Measurements from ENCODE around the gene PTPRQ.

PTPRQ gene

GRCh38 chr12:80714846-80715245 lies 270.8 kb downstream of the PTPRQ start:
- no peak for ATAC-seq
- TF ChIP-seq ISL1 (CRISPR knock-in tag; IDR thresholded peaks at IDR 0.05) (no peak), OSR1 (CRISPR knock-in tag; IDR thresholded peaks at IDR 0.05) (no peak), TCF4 (CRISPR knock-in tag; IDR thresholded peaks at IDR 0.05; ENCODE audit: borderline replicate concordance) (no peak), TOX (CRISPR knock-in tag; IDR thresholded peaks at IDR 0.05; ENCODE audit: borderline replicate concordance) (no peak), TSHZ2 (CRISPR knock-in tag; IDR thresholded peaks at IDR 0.05) (no peak), SNAI2 (CRISPR knock-in tag; IDR thresholded peaks at IDR 0.05) (no peak), CSDC2 (CRISPR knock-in tag; IDR thresholded peaks at IDR 0.05) (no peak), CSRNP3 (CRISPR knock-in tag; IDR thresholded peaks at IDR 0.05) (no peak), CREB5 (CRISPR knock-in tag; IDR thresholded peaks at IDR 0.05; ENCODE audit: low read depth) (no peak), ZFP3 (CRISPR knock-in tag; IDR thresholded peaks at IDR 0.05) (no peak), PPARA (CRISPR knock-in tag; IDR thresholded peaks at IDR 0.05; ENCODE audit: borderline replicate concordance) (no peak), ZNF8 (CRISPR knock-in tag; IDR thresholded peaks at IDR 0.05) (no peak), RARB (CRISPR knock-in tag; IDR thresholded peaks at IDR 0.05) (no peak)

GRCh38 chr12:80715713-80716249 lies 271.7 kb downstream of the PTPRQ start:
- no peak for ATAC-seq
- TF ChIP-seq ESRRG (CRISPR knock-in tag; IDR thresholded peaks at IDR 0.05) (no peak), OSR1 (CRISPR knock-in tag; IDR thresholded peaks at IDR 0.05) (no peak), GLIS3 (CRISPR knock-in tag; IDR thresholded peaks at IDR 0.05) (no peak), PPARA (CRISPR knock-in tag; IDR thresholded peaks at IDR 0.05; ENCODE audit: borderline replicate concordance) (no peak)

- TF ChIP-seq CSDC2 (CRISPR knock-in tag; IDR thresholded peaks at IDR 0.05) (no peak), CSRNP3 (CRISPR knock-in tag; IDR thresholded peaks at IDR 0.05) (no peak), ISL1 (CRISPR knock-in tag; IDR thresholded peaks at IDR 0.05) (no peak), SNAI2 (CRISPR knock-in tag; IDR thresholded peaks at IDR 0.05) (no peak), ZFP30 (CRISPR knock-in tag; IDR thresholded peaks at IDR 0.05) (no peak), ZNF70 (CRISPR knock-in tag; IDR thresholded peaks at IDR 0.05) (no peak), TOX (CRISPR knock-in tag; IDR thresholded peaks at IDR 0.05; ENCODE audit: borderline replicate concordance) (no peak), ESRRG (CRISPR knock-in tag; IDR thresholded peaks at IDR 0.05) (no peak), CREB5 (CRISPR knock-in tag; IDR thresholded peaks at IDR 0.05; ENCODE audit: low read depth) (no peak), ZNF565 (CRISPR knock-in tag; conservative IDR thresholded peaks at IDR 0.05; ENCODE audit: low read depth) (no peak)
- no peak for ATAC-seq
These were observed 272.8 kb downstream of the PTPRQ start, which contains the start of gene MYF5 for GRCh38 chr12:80716696-80717469. Gene MYF5, plus strand, starts transcription at chr12:80716912. Its CDS starts 152 bp downstream, at chr12:80717064.

GRCh38 chr12:80717856-80718255 lies 273.8 kb downstream of the PTPRQ start:
- no peak for ATAC-seq
- TF ChIP-seq SNAI2 (CRISPR knock-in tag; IDR thresholded peaks at IDR 0.05) = no peak
- TF ChIP-seq BACH2 (CRISPR knock-in tag; IDR thresholded peaks at IDR 0.05; ENCODE audit: borderline replicate concordance) = no peak
- TF ChIP-seq GLIS3 (CRISPR knock-in tag; IDR thresholded peaks at IDR 0.05) = no peak
- no peak for TF ChIP-seq POU6F1 (CRISPR knock-in tag; IDR thresholded peaks at IDR 0.05; ENCODE audit: borderline replicate concordance, low read depth)
- no peak for TF ChIP-seq CREB5 (CRISPR knock-in tag; IDR thresholded peaks at IDR 0.05; ENCODE audit: low read depth)
- no peak for TF ChIP-seq ZNF565 (CRISPR knock-in tag; conservative IDR thresholded peaks at IDR 0.05; ENCODE audit: low read depth)
- no peak for TF ChIP-seq ZNF70 (CRISPR knock-in tag; IDR thresholded peaks at IDR 0.05)
- no peak for TF ChIP-seq ZNF8 (CRISPR knock-in tag; IDR thresholded peaks at IDR 0.05)
- no peak for TF ChIP-seq ZC3H10 (CRISPR knock-in tag; IDR thresholded peaks at IDR 0.05)
- TF ChIP-seq OSR1 (CRISPR knock-in tag; IDR thresholded peaks at IDR 0.05) = no peak
- TF ChIP-seq PPARA (CRISPR knock-in tag; IDR thresholded peaks at IDR 0.05; ENCODE audit: borderline replicate concordance) = no peak
